Stimulated activated CD4-positive, alpha-beta T cell treated with anti-CD3 and anti-CD28 coated beads, Interleukin-15, amount 100 ng/mL, for 1 hour (primary cell): ENCODE measurements around the gene BRSK2.

Experiments used
- DNase-seq, 2 donors: peaks; one replicate each; pipeline ENCODE4 v3.0.0-alpha.2; 2020; ENCODE audit warnings: low read depth in 1 of 2, low spot score in 1 of 2

The BRSK2 gene

DNA sequence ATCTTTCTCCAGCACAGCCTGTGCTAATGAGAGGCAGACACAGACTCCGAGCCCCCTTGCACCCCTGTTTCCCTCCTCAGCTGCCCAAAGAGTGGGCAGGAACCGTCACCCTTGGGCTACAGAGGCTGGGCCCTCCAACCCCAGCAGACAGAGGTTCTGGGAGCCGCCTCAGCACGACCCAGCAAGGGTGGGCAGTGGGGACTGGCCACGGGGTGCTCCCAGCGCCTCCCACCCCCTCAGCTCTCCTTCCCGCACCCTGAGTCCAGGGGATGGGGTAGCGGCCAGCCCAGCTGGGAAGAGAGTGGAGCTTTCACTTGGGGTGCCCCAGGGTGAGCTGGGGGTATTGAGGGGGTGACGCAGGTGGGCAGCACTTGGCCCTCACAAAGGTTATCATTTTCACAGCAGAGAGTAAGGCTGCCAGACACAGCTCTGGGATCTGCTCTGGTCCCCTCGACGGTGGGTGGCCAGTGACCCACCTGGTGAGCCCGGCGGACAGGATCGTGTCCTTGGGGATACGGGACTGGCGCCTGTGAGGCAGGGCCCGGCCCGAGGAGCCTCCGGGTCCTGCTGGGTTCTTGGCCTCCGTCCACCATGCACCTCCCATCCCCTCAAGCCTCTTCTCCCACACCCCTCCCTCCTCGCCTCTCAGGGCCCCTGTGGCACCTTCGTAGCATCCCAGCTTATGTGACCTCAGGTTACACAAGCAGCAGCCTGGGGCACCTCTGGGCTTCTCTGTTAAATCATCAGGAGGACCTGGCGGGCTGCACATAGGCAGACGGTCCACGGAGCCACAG, 14.4 kb upstream of the BRSK2 start:
- no peak for DNase-seq

DNA sequence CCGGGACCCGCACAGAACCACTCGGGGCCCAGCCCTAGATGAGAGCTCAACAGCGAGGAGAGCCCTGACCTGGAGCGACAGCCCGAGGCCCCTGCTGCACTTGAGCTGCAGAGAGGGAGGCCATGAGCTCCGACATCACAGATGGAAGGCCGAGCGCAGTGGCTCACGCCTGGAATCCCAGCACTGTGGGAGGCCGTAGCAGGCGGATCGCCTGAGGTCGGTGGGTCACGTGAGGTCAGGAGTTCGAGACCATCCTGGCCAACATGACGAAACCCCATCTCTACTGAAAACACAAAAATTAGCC, 13.8 kb upstream of the BRSK2 start:
- DNase-seq: no peak

DNA sequence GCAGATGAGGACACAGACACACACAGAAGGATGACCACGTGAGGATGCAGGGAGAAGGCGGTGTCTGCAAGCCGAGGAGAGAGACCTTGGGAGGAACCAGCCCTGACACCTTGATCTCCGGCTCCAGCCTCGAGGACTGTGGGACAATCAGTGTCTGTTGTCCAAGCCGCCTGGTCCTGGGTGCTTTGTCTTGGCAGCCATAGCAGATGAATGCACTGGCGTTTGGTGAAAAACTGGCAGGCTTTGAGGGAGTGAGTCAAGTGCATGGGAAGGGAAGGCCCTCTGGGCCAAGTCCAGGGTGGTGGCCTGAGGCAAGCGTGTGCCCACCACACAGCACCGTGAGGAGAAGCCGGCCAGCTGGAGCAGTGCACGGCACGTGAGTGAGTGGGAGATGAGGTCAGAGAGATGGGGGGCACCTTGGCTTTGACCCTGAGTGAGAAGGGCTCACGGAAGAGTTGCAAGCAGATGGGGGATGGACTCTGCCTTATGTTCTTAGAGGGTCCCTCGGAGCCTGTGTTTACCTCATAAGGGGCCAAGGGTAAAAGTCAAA, 12.4 kb upstream of the BRSK2 start:
- no peak for DNase-seq

DNA sequence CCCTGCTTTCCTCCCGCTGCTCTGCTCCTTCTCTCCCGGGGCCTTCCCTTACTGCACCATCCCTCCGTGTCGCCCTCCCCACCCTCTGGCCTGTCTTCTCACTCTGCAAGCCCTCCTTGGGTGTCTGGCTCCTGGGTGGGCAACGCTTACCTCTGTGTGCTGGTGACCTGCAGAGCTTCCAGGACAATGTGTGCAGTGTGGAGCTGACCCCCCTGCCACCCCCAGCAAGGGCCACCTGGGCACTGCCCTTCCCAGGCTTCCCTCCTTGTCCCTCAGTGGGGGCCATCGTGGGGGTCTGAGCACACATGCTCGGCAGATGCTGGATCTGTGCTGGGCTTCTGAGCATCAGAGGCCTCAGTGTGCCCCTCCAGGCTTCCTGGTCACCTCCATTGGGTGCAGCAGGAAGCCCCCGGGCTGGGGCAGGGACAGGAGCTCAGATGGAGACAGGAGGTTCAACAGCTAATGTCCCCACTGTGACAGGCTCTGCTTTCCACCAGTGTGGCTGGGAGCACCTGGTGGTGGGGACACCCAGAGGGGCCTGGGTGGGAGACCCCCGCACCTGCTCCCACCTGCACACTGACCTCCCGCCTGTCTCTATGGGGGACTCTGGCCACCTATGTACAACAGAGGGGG, 7.8 kb upstream of the BRSK2 start:
- DNase-seq: no peak

DNA sequence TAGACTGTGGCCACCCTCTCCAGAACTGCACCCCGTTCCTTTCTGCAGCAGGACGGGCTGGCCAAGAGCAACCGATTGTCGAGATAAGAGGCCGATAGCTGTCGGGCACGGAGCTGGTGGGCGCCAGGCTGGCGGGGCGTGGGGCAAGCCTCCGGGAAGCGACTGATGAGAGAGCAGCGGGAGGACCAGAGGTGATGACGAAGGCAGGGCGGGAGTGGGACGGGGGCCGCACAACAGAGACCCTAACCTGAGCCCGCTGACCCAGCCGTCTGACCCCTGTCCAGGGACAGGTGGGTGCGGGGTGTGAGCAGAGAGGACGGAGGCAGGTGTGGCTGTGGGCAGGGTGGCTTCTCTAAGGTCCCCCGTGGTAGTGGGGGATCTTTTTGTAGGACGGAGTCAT, 7.3 kb upstream of the BRSK2 start:
- no peak for DNase-seq

DNA sequence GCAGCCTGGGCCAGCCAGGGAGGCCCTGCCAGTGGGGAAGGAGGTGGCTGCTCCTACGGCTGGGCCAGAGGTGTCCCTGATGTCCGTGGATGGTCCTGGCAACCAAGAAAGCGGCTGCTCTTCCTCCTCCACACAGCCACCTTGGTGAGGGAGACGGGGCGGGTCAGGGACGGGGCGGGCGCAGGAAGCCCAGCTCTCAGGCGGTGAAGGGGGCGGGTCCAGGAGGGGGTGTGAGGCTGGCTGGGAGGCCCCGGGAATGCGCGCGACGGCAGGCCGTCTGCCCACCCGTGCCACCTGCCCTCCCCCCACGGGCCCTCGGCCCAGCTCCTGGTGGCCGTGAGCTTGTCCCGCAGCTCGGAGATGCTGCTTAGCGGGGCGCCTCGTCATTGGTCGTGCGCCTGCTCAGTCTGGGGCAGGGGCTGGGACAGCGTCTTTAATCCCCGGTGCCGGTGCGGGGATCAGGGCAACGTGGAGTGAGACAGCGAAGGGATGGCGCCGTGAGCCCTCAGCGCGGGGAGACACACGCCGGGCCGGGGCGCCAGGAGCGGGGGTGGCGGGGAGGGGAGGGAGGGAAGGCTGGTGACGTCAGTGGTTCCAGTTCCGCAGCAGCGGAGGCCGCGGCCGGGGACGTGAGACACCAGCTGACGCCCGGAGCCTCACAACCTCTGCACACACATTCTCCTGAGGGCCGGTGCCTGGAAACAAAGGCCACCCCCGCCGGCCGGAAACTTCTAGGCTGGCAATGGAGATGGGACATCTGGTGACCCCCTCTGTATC, 6.7 kb upstream of the BRSK2 start:
- DNase-seq: peak; percentile 55 to 65

DNA sequence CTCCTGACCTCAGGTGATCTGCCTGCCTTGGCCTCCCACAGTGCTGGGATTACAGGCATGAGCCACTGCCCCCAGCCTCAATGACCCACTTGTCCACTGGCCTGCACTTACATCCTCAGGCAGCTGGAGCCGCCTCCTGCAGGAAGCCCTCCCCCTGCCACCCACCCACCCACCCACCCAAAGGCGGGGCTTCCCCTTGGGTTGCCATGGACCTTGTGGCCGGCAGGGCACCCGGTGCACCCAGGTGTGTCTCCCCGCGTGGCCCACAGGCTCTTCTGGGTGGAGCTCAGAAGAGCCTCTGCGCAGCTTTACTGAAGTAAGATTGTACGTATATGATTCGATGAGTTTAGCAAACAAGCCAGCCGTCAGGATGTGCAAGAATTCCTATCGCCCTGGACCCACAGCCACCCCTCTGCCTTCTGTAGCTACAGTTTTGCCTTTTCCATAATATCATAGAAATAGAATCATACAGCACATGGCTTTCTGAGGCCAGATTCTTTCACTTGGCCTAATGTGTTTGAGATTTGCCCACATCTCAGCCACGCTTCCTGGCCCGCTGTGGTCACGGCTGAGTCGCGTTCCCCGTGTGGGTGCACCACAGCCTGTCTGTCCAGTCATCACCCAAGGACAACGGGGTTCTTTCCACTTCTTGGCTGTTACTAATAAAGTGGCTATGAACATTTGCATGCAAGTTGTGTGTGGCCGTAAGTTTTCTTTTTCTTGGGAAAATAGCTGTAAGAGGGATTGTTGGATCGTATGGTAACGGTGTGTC, 5.3 kb upstream of the BRSK2 start:
- DNase-seq: no peak

DNA sequence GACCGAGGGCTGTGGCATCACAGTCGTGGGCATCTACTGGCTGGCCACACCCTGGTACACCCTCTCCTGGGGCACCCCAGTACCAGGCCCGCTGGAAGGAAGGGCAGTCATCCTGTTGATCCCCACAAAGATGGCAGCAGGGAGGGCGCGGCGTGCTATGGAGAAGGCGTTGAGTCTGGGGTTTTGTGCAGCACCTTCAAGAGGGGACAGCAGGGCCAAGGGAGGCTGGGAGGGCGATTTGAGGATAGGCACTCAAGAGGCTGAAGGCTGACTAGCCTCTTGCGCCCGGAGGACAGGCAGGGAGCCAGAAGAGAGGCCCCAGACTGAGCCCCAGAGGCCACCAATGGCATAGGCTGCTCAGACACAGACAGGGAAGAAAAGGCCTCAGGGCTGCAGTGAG, 2.2 kb upstream of the BRSK2 start:
- DNase-seq: no peak

DNA sequence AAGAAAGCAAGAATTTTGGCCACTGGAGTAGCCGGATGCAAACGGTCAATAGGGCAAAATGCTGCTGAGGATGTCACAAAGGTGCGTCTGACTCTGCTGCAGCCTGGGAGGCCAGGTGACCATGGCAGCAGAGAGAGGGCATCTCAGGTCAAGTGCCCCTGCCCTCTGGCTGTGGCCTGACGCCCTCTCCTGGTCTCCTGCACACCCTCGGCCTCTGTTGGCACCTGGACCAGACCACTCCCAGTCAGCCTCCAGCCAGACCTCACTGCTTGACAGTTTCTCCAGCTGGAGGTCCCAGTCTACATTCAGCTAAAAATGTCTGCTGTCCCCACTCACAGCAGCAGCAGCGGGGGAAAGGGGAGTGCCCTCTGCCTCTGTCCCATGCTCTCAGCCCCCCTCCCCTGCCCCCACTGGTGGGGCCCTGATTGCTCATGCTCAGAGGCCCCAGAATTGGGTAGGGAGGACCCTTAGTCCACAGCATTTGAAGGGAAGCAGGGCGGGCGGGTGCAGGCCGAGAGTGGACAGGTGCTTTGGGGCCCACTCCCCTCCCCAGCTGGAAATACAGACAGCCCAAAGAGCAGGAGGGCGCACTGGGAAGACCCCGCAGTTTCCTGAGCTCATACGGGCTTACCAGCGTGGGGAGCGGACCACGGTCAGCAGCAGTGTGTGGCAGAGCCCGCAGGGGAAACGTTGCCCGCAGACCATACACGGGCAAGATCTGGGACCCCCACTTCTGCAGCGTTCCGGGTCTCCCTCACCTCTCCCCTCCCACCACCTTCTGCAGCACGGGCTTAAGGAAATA, 1.6 kb upstream of the BRSK2 start:
- DNase-seq: no peak

DNA sequence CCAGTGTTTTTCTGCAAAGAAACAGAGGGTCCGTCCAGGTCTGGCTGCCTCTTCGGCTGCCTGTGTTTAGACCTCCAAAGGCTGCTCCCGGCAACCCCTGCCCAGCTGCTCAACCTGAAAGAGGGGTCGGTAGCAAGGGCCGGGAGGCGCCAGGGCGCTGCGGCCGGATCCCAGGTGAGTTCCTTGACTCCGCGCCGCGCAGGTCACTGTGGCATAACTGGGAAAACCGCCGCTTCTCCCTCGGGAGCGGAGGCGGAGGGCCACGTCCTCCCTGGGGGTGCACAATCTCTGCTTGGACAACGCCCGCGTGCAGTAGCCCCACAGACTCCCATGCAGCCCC, 1.0 kb upstream of the BRSK2 start:
- no peak for DNase-seq

DNA sequence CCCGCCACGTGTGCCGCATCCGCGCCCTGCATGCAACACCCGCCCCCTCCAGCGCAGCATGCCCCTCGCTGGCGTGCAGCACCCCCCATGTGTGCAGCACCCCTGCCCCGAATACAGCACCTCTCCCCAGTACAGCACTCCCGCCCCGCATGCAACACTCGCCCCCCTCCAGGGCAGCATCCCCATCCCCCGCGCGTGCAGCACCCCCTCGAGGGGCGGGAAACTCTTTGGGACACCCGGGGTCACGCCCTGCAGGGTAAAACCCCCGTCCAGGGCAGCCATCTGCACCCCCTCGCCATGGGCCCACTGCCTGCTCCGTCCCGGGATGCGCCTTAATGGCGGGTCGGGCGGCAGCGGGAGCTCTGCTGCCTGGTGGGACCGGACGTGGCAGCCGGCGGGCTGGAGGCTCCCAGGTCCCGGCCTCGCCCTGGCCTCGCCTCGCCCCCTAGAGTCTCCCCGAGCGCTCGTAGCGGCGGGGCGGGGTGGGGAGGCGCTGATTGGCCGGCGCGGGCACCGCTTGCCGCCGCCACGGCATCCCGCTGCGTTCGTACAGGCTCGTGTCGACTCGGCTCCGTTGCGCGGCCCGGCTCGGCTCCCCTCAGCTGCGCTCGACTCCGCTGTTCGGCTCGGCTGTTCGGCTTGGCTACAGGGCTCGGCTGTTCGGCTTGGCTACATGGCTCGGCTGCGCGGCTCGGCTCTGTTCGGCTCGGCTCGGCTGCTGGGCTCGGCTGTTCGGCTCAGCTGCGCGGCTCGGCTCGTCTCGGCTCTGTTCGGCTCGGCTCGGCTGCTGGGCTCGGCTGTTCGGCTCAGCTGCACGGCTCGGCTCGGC, 417 bp upstream of the BRSK2 start:
- peak; percentile 94 to 96 for DNase-seq

DNA sequence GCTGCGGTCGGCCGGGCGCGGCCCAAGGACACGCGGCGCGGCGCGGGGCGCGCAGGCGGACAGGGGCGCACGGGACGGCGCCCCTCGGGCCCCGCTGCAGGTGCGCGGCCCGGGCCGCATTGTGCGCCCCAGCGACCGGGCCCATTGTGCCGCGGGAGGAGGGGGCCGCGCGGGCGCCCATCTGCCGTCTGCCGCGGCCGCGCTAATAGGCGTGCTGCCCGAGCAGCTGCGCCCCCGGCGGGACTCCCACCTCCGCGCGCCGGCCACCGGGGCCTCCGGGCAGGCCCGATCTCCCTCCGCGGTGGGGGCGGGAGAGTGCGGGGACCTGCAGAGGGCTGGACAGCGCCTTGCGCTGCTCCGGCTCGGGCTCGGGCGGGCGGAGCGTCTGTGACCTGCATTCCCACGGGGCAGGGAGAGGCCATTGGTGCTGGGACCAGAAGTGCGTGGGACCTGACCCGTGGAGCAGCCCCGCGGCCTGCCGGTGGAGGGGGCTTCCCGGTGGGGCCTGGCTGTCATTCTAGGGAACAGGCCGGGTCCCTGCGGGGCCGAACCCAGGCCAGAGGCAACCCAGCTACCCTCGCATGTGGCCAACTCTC, 933 bp downstream of the BRSK2 start:
- DNase-seq: no peak

DNA sequence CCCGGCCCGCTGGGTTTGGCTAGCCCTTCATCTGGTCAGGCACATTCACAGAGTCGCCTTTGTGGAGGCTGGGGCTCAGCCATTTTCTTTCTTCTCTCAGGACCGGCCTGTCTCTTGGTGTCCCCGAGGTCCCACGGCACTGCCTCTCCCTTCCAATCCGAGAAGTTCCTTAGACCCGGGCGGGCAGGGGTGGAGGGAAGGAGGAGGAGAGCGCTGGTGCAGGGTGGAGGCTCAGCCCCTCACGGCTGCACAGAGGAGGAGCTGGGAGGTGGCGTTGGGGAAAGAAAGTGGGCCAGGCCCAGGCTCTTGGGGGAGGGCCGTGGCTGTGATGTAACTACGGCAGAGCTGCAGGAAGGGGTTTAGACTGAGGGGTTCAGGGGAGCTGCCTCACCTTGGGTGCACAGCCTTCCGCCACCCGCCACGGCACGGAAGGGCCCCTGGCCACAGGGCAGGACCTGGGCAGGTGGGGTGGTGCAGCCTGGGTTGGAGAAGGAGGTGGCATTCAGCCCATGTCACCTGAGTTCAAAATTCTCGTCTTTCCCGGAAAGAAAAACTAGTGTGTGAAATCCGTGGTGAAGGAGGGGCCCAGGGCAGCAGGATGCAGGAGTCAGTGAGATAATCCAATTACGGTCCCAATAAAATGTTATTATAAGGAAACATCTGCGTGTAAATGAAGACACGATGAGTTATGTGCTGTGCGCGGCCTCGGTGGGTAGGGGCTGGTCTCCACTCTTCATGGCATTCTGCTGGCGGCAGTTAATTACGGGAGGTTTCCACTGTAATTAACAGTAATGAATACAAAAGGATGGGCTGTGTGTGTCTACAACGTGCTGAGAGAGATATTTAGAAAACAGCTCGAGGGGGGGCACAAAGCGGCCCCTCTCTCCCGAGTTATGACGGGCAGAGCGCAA, 1.7 kb downstream of the BRSK2 start:
- no peak for DNase-seq

DNA sequence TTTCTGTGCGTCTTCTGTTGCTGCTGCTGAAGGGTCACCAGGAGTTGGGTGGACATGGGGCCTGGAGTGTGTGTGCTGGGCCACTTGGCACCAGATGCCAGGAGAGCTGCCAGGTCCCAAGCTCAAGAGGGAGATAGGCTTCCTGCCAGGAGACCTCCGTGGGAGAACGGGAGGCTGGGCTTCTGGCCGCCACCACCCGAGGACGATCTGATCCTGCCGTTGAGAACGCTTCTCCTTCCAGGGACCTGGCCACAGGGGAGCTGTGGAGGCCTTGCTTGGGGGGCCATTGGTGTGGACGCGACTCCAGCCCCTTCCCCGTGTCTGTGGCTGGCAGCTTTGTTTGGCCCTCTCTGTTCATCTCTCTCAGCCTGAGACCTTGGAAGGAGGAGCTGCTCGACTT, 2.4 kb downstream of the BRSK2 start:
- no peak for DNase-seq

DNA sequence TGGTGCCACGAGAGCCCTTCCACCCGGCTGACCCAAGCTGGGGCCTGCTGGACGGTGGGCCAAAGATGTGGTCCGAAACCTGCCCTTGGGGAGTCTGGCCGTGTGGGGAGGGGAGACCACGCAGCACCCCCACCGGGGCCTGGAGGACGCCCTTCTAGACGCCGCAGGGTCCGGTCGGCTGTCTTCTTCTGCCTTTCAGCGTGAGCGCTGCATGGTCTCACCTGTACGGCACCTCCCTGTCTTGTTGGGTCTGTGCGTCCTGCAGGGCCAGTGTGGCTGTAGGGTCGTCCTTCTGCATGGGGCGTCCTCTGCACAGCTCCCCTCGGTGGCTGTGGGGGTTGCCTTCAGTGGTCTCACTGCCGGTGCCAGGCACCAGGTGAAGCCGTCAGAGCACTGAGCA, 2.8 kb downstream of the BRSK2 start:
- DNase-seq: no peak

DNA sequence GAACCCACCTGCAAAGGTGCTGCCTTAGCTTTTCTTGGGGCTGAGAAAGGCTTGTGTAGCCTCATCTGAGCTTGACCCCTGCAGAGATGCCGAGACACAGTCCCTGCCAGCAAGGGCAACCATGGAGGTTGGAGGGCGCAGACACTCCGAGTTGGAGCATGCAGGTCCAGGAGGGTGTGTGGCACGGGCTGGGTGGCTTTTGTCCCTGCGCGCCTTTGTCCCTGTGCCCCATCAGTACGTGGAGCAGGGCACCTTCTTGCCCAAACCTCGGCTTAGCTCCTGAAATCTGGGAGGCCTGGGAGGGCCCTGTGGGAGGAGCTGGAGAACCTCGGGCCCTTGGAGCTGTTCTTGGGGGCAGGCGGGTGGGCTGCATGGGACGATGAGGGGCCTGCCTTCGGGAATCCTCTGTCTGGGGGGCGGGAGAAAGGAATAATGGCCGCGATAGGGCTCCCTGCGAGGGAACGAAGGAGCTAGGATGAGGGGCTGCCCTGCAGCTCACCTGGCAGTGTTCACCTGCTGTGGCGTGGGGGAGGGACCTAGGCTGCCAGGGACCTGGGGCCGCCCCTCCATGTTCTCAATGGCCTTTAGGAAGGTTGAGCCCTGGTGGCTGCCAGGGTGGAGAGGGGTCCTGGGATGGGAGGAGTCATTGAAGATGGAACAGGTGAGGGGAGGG, 3.4 kb downstream of the BRSK2 start:
- DNase-seq: no peak

DNA sequence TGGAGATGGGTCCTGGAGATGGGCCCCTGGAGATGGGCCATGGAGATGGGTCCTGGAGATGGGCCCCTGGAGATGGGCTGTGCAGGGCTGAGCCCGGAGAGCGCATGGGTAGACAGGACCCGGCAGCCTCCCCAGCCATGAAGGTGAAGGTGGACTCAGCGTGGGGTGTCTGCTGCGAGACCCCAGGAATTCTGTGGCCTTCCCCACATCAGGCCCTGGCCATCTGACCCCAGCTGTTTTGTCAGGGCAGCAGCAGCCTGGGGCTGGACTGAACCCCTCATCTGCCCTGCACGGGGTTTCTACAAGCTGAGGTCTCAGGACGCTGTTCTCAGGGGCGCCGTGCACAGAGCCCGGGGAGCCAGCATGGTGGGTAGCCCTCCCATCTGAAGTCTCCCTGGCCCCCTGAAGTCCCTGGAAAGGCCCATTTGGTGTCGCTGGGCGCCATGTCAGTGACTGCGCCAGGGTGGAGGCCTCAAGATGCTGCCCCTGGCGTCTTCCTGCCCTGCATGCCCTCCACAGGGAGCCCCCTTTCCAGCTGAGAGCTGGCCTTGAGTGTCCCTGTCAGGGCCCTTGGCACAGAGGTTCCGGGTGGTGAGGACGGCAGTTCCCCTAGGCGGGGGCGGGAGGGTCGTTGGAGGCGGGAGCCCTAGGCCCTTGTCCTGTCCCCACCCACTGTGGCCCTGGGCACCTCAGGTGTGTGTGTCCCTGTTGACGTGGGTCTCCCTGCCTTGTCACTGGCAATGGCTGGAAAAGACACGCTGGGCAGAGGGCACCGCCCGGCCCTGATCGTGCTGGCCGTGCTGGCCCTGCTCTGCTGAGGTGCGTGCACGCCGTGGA, 5.4 kb downstream of the BRSK2 start:
- DNase-seq: no peak
